Activated CD4-positive, alpha-beta T cell treated with anti-CD3 and anti-CD28 coated beads for 36 hours (primary cell): Measurements from ENCODE around the gene SLN. TPM values are rescaled to one million over a fixed set of nuclear protein-coding genes. Genes with fewer than 3 reads are reported as not detected.

ENCODE experiments used
- ATAC-seq: fragments of 200-7000 bp; cut with Tn5 transposase; one replicate; pipeline ENCODE4 v1.10.0; 2021; ENCODE audit warnings: mild to moderate bottlenecking, moderate library complexity
- CTCF ChIA-PET: fragments of 350-600 bp; sonication (Branson Sonifier 250); formaldehyde crosslinking; loops from one replicate; lab custom pipeline; 2021; ENCODE audit warnings: antibody characterized with exemption; lab: Charles Lee
- POLR2A ChIA-PET: fragments of 350-600 bp; sonication (Branson Sonifier 250); formaldehyde crosslinking; loops from one replicate; lab custom pipeline; 2021; ENCODE audit warnings: antibody characterized with exemption, inconsistent platforms; lab: Charles Lee
- DNase-seq: peaks from one replicate; pipeline ENCODE4 v3.0.0-alpha.2; 2020
- H3K27ac Mint-ChIP-seq: one replicate; pipeline ENCODE4 v1.8.0; 2021; ENCODE audit warnings: mixed read lengths
- H3K27me3 Mint-ChIP-seq: one replicate; pipeline ENCODE4 v1.8.0; 2021; ENCODE audit warnings: mixed read lengths
- H3K36me3 Mint-ChIP-seq: one replicate; pipeline ENCODE4 v1.8.0; 2021; ENCODE audit warnings: low read depth, mixed read lengths
- H3K4me1 Mint-ChIP-seq: one replicate; pipeline ENCODE4 v1.8.0; 2021; ENCODE audit warnings: mixed read lengths
- H3K4me3 Mint-ChIP-seq: one replicate; pipeline ENCODE4 v1.8.0; 2021; ENCODE audit warnings: mild to moderate bottlenecking, moderate library complexity, mixed read lengths
- H3K9me3 Mint-ChIP-seq: one replicate; pipeline ENCODE4 v1.8.0; 2021; ENCODE audit warnings: low read depth, mixed read lengths
- intact Hi-C, 2 experiments: fragments of 100-400 bp; cut with DNase I in 1 of 2; cut with micrococcal nuclease in 1 of 2; formaldehyde crosslinking; loops; one replicate each; pipeline versions ENCODE4 v1.14.2 to v1.15.1; 2022 to 2024; cut with DNase I, micrococcal nuclease
- total RNA-seq, 2 experiments: library from RNA; stranded (reverse); gene quantifications; one replicate each; pipeline ENCODE4 v1.2.3, GENCODE V29; 2021

Gene SLN
- total RNA-seq, 2 experiments from 2014 or later: not detected

DNA sequence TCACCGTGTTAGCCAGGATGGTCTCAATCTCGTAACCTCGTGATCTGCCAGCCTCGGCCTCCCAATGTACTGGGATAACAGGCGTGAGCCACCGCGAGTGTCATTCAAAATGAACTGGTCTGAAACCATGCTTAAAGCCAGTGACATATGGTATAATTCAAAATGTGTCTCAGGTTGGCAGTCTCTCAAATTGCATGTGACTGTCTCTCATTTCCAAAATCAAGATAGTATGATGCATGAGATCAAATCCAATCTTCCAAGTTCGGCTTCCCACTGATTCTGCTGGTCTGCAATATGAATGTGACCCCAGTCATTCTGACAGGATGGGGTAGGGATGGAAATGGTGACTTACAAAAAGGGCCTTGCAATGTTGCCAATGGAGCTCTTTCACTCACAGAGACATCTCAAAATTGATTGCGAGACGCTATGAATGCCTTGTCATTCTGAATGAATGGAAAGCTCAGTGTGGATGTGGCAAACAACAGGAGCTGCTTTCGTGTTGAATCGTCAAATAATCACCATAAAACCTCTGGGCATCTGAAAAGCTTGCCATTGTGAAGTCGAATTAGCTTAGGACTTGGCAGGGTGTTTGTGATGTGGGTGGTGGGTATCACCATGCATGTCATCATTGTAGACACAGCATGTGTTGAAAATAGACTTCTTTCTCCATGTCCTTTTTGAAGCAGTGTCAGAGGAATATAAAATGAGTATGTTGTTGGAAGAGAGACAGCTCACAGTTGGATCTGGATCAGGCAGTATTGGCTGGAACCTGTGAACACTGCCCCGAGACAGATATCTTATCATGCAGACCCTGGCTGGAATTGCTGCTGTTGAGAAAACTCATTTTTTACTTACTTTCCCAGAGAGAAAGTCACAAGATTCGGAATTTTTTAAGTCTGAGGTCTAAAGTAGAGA lies 12.2 kb downstream of the SLN start:
- H3K27ac Mint-ChIP-seq: no peak overlapping the region
- intact Hi-C loops: no loop called here
- POLR2A ChIA-PET: no interaction called here

DNA sequence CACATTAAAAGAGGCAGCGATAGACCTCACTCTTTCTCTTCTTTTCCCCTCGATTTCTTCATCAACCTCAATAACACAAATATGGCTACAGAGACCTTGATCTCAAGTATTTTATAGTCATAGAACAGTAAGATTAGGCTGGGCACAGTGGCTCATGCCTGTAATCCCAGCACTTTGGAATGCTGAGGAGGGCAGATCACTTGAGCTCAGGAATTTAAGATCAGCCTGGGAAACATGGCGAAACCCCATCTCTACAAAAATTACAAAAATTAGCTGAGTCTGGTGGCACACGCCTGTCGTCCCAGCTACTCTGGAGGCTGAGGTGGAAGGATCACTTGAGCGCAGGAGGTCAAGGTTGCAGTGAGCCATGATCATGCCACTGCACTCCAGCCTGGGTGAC lies 14.6 kb downstream of the SLN start:
- POLR2A ChIA-PET: interaction anchor here (0.6 kb wide), 1 partner anchor 94 kb away, joined by 4 read pairs; no protein-coding TSS in a partner anchor
- intact Hi-C loops: no loop called here
- H3K4me3 Mint-ChIP-seq: no peak overlapping the region
- DNase-seq (no peak), ATAC-seq (no peak)
- no peaks in the 10 kb centered on the region for H3K4me1 Mint-ChIP-seq
- no peaks in the 10 kb centered on the region for H3K9me3 Mint-ChIP-seq
- H3K27me3 Mint-ChIP-seq: peaks cover 20% of the 10 kb centered on the region
- no peak overlapping the region for H3K27ac Mint-ChIP-seq
- H3K36me3 Mint-ChIP-seq: no peaks in the 10 kb centered on the region
- CTCF ChIA-PET: no interaction called here

More for the DNA sequence above, 12.2 kb downstream of the SLN start:
- Mint-ChIP-seq H3K4me3 (no peak overlapping the region), H3K4me1 (no peaks in the 10 kb centered on the region), H3K36me3 (no peaks in the 10 kb centered on the region), H3K27me3 (peaks cover 23% of the 10 kb centered on the region), H3K9me3 (no peaks in the 10 kb centered on the region)
- ATAC-seq (no peak), DNase-seq (no peak)
- CTCF ChIA-PET: interaction anchor here (0.6 to 1.9 kb wide), 3 partner anchors 10 to 12 kb away, joined by 3 to 8 read pairs (median 4); partner anchors contain the start of gene SLN

DNA sequence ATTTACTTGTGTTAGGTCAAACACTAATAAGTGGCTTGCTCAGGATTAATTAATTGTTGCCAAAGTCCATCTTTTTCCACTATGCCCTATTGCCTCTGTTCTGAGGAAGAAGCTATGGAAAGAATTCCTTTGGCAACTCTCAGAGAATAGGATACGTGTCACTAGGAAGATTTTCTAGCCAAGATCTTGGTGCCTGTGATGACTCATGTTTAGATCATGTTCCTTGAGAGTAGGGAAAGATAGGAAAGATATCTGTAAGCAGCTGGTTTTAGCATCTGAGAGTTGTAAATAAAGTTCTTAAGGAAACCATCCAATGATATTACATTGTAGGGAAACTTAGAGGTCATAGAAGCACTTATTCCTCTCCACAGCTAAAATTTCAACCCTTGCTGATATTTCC lies 15.7 kb downstream of the SLN start:
- CTCF ChIA-PET: interaction anchor here (1.2 kb wide), 1 partner anchor 8 kb away, joined by 3 read pairs; no protein-coding TSS in a partner anchor
- H3K9me3 Mint-ChIP-seq: no peaks in the 10 kb centered on the region
- DNase-seq (no peak), ATAC-seq (no peak)
- no peaks in the 10 kb centered on the region for H3K36me3 Mint-ChIP-seq
- H3K27me3 Mint-ChIP-seq: peaks cover 23% of the 10 kb centered on the region
- no peak overlapping the region for H3K4me3 Mint-ChIP-seq
- intact Hi-C loops: no loop called here
- no peak overlapping the region for H3K27ac Mint-ChIP-seq
- POLR2A ChIA-PET: no interaction called here
- no peaks in the 10 kb centered on the region for H3K4me1 Mint-ChIP-seq

DNA sequence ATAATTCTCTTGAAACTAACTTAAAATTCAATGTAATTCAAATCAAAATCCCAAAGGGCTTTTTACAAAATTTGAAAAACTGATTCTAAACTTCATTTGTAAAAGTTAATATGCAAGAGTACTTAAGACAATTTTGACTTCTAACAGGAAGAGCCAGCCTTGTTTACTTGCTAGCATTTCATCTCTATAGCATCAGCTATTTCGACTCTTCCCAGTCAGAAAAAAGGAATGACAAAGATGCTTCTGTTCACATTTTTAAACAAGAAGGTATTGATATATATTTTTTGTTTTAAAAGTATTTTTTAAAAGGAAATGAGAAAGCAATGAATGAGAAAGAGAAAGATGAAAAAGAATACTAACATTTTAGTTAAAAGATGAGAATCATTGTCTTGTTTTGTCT lies 16.4 kb downstream of the SLN start:
- Mint-ChIP-seq H3K9me3 (no peaks in the 10 kb centered on the region), H3K27me3 (peaks cover 23% of the 10 kb centered on the region), H3K36me3 (no peaks in the 10 kb centered on the region), H3K4me3 (no peak overlapping the region), H3K4me1 (no peaks in the 10 kb centered on the region), H3K27ac (no peak overlapping the region)
- intact Hi-C loops: no loop called here
- ChIA-PET POLR2A (no interaction called here), CTCF (no interaction called here)
- no peak for DNase-seq
- ATAC-seq: no peak

DNA sequence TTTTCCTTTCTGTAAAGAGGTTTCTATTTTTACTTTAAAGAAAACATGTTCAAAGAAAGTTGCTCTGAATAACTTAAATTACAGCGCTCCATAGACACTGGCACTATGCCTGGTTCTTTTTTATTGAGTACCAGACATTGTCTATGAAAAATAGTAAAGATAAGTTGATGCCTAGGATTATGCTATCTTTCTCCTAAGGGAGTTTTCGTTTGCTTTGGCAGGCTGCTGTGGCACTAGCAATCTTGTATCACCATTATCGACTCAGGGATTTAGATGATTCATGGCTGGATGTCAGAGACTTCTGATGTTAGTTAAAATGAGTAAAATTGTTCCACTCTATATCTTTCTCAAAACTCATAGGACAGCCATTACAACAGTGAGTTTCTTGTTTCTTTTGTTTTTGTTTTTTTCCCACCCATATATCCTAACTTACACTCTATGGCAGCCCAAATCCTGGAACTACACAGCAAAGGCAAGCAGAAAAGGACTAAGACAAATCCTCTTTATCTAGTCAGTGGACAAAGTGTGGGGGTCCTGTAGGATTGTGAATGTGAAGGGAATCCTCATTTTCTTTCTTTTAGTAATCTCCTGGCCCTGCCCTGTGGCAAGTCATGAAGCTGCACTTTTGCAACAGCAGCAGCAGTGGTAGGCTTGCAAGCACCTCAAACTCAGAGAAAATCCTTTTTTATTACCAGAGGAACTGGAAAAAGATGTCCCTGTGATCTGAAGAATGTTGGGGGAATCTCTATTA lies 20.7 kb downstream of the SLN start:
- intact Hi-C loops: no loop called here
- DNase-seq (no peak), ATAC-seq (no peak)
- H3K27ac Mint-ChIP-seq: no peak overlapping the region
- H3K36me3 Mint-ChIP-seq: no peaks in the 10 kb centered on the region
- ChIA-PET POLR2A (no interaction called here), CTCF (interaction anchor here (1.6 to 3.6 kb wide), 3 partner anchors 25 to 141 kb away, joined by 3 to 24 read pairs (median 3); no protein-coding TSS in a partner anchor)
- H3K4me1 Mint-ChIP-seq: no peaks in the 10 kb centered on the region
- H3K9me3 Mint-ChIP-seq: no peaks in the 10 kb centered on the region
- H3K27me3 Mint-ChIP-seq: peaks cover 9% of the 10 kb centered on the region
- no peak overlapping the region for H3K4me3 Mint-ChIP-seq

DNA sequence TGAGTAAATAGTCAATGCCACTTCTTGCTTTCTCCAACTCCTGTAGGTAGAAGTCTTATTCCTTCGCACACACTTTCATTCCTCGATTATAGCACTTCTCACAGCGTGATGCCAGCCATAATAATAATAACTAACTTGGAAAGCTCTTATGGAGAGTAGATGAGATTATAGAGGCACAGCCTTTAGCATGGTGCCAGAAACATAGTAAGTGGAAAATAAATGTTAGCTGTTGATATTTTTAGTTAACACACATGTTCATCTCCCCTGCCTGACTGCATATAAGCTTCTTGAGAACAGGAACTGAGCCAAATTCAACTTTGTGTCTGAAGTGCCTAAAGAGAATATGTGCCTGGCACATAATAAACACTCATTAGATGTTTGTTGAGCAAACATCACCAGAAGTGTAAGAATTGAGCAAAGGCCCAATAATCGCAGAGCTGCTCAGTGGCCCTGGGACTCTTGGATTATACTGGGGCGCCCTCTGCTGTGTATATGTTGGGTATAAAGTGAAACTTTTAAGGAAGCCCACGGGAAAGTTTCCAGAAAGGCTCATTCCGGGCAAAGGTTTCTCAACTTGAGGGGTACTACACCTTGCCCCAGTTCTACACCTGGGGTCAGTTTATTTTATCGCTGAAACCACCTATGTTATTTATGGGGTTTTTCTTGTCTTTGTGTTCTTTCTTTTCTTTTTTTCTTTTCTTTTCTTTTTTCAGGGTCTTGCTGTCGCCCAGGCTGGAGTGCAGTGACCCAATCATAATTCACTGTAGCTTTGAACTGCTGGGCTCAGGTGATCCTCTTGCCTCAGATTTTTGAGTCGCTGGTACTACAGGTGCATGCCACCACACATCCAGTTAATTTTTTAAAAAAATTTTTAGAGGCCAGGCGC lies 22.3 kb downstream of the SLN start:
- Mint-ChIP-seq H3K9me3 (no peaks in the 10 kb centered on the region), H3K27me3 (peaks cover 6% of the 10 kb centered on the region), H3K4me3 (no peak overlapping the region), H3K27ac (no peak overlapping the region), H3K36me3 (no peaks in the 10 kb centered on the region), H3K4me1 (no peaks in the 10 kb centered on the region)
- DNase-seq (peak; percentile 77), ATAC-seq (peak; percentile 73)
- POLR2A ChIA-PET: interaction anchor here (0.8 kb wide), 1 partner anchor 127 kb away, joined by 3 read pairs; no protein-coding TSS in a partner anchor
- CTCF ChIA-PET: interaction anchor here (0.6 to 3.6 kb wide), 32 partner anchors 9 to 822 kb away, joined by 3 to 49 read pairs (median 4); partner anchors contain the start of genes ALKBH8 and ELMOD1
- intact Hi-C loops: loop anchor here (1.0 kb wide), 3 partner anchors 113 to 140 kb away; no protein-coding TSS in a partner anchor

DNA sequence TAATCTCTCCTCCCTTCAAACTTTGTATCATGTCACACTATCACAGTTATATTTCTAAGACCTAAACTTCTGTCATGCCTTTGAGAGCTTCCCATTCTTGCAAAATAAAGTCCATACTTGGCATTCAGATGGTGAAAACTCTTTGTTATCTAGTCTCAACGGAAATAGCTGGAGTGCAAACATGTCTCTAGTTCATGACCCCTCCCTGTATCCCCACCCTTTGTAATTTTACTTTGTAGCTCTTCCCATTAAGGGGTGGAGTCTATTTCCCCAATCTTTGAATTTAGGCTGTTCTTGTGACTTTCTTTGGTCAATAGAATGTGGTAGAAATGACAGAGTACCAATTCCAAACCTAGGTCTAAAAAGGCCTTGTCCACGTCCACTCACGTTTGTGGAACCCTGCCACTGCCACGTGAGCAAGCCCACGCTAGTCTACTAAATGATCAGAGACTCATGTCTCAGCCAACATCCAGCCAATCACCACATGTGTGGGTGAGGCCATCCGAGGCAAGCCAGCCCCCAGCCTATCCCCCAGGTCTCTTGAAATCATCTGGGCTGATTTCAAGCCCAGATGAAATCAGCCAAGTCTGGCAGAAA lies 23.4 kb downstream of the SLN start:
- H3K27me3 Mint-ChIP-seq: peaks cover 9% of the 10 kb centered on the region
- DNase-seq: no peak
- H3K36me3 Mint-ChIP-seq: no peaks in the 10 kb centered on the region
- ChIA-PET POLR2A (no interaction called here), CTCF (interaction anchor here (1.0 to 3.6 kb wide), 17 partner anchors 8 to 164 kb away, joined by 3 to 49 read pairs (median 6); partner anchors contain the start of genes ALKBH8 and ELMOD1)
- H3K4me1 Mint-ChIP-seq: no peaks in the 10 kb centered on the region
- H3K27ac Mint-ChIP-seq: no peak overlapping the region
- no peak overlapping the region for H3K4me3 Mint-ChIP-seq
- intact Hi-C loops: no loop called here
- no peaks in the 10 kb centered on the region for H3K9me3 Mint-ChIP-seq
- ATAC-seq: no peak

DNA sequence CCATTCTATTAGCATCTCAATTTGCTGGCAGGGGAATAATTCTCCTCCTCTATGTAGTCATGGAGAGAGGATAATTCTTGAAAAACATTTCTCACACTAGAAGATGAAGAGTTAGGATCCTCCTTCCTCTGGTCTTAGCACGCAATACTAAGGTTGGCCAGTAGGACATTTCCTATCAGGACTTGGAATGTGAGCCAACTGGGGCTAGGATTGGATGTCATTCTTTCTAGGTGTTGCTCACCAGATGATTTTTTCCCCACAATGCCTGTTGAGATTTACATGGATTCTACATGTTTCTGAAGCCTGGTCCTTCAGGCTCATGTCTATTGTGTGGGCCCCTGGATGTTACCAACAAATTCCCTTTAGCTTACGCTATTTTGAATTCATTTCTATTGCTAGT lies 28.0 kb downstream of the SLN start:
- H3K4me1 Mint-ChIP-seq: no peaks in the 10 kb centered on the region
- no peaks in the 10 kb centered on the region for H3K9me3 Mint-ChIP-seq
- no peak overlapping the region for H3K27ac Mint-ChIP-seq
- ChIA-PET POLR2A (no interaction called here), CTCF (interaction anchor here (0.8 to 1.6 kb wide), 3 partner anchors 21 to 108 kb away, joined by 3 to 6 read pairs (median 6); no protein-coding TSS in a partner anchor)
- intact Hi-C loops: no loop called here
- H3K4me3 Mint-ChIP-seq: no peak overlapping the region
- peaks cover 9% of the 10 kb centered on the region for H3K27me3 Mint-ChIP-seq
- no peaks in the 10 kb centered on the region for H3K36me3 Mint-ChIP-seq
- DNase-seq (no peak), ATAC-seq (no peak)

DNA sequence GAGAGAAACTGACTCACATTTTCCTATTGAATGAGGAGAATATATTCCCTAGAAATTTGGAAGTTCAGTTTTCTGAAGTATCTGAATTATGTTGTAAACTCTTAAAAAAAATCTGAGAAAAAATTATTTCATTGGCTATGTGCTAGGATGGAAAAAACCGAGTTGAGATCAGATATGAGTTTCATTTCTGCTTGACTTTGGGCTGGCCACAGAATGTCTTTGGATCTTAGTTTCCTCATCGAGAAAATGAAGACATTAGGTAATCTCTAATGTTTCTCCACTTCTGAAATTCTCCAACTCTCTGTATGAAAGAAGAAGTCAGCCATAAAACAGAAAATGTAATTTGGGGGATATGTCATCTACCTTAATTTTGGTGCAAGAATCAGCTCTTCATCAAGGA lies 28.8 kb downstream of the SLN start:
- H3K27ac Mint-ChIP-seq: no peak overlapping the region
- H3K4me1 Mint-ChIP-seq: no peaks in the 10 kb centered on the region
- ChIA-PET POLR2A (no interaction called here), CTCF (interaction anchor here (0.7 to 1.6 kb wide), 6 partner anchors 10 to 907 kb away, joined by 3 to 6 read pairs (median 4); no protein-coding TSS in a partner anchor)
- H3K9me3 Mint-ChIP-seq: no peaks in the 10 kb centered on the region
- intact Hi-C loops: no loop called here
- H3K27me3 Mint-ChIP-seq: peaks cover 9% of the 10 kb centered on the region
- ATAC-seq (no peak), DNase-seq (no peak)
- H3K4me3 Mint-ChIP-seq: no peak overlapping the region
- no peaks in the 10 kb centered on the region for H3K36me3 Mint-ChIP-seq

DNA sequence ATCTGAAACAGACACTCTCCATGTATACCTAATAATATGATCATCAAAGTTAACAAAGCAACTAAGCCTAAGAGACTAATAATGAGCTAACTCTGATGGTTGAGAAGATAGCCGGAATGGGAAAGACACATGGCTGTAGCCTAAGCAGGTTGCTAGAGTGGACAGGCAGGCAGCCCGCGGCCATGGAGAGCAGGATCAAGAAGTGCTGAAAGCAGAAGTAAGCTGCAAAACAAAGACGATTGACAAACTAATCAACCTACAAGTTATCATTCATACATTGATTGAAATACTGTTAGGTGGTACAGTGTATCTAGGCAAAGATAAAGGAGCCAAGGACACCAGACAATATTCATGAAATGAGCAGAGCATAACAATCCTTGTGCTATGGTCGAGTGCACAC lies 29.3 kb downstream of the SLN start:
- Mint-ChIP-seq H3K27me3 (peaks cover 9% of the 10 kb centered on the region), H3K36me3 (no peaks in the 10 kb centered on the region), H3K9me3 (no peaks in the 10 kb centered on the region), H3K4me1 (no peaks in the 10 kb centered on the region), H3K27ac (no peak overlapping the region), H3K4me3 (no peak overlapping the region)
- no peak for ATAC-seq
- no peak for DNase-seq
- POLR2A ChIA-PET: no interaction called here
- intact Hi-C loops: no loop called here
- CTCF ChIA-PET: interaction anchor here (1.3 to 1.6 kb wide), 2 partner anchors 9 to 19 kb away, joined by 3 to 4 read pairs; no protein-coding TSS in a partner anchor
